Heart left ventricle (tissue), 16 donors: ENCODE data around the gene SKOR2. TPM values are rescaled to one million over a fixed set of nuclear protein-coding genes. Genes with fewer than 3 reads are reported as not detected.
"Not testable (repeated sequence)": the region's sequence is repeated elsewhere in the genome, so short reads cannot be mapped to it uniquely, and the experiment has no call there.

Experiments
- ATAC-seq, 4 donors: fragments of 200-7000 bp; cut with Tn5 transposase; one replicate each; pipeline ENCODE4 v1.9.1; 2020 to 2022; ENCODE audit warnings: moderate library complexity in 4 of 4, mild to moderate bottlenecking in 3 of 4, moderate number of reproducible peaks in 1 of 4
- DNase-seq, 5 donors: peaks; one replicate each; pipeline ENCODE4 v3.0.0-alpha.2; 2020
- H3K27ac ChIP-seq, 12 donors: fragments of 200-600 bp; sonication (generic) in 4 of 12; one replicate each; pipeline versions ENCODE4 v1.5.0 to v1.8.0; 2016 to 2022; ENCODE audit warnings: mild to moderate bottlenecking in 2 of 12
- H3K27me3 ChIP-seq, 9 donors: fragments of 200-600 bp; sonication (generic) in 2 of 9; one replicate each; pipeline versions ENCODE4 v1.5.1 to v1.8.0; 2016 to 2022; ENCODE audit warnings: mild to moderate bottlenecking in 3 of 9
- H3K36me3 ChIP-seq, 9 donors: fragments of 200-600 bp; sonication (generic) in 2 of 9; one replicate each; pipeline versions ENCODE4 v1.5.0 to v1.8.0; 2018 to 2022; ENCODE audit warnings: mild to moderate bottlenecking in 2 of 9
- H3K4me1 ChIP-seq, 12 donors: fragments of 200-600 bp; sonication (generic) in 4 of 12; one replicate each; pipeline versions ENCODE4 v1.5.0 to v1.8.0; 2016 to 2022; ENCODE audit warnings: mild to moderate bottlenecking in 3 of 12
- H3K4me3 ChIP-seq, 12 donors: fragments of 200-600 bp; sonication (generic) in 4 of 12; one replicate each; pipeline versions ENCODE4 v1.5.0 to v1.8.0; 2017 to 2022; ENCODE audit warnings: mild to moderate bottlenecking in 9 of 12, moderate library complexity in 4 of 12
- H3K9me3 ChIP-seq, 12 donors: fragments of 200-600 bp; sonication (generic) in 4 of 12; one replicate each; pipeline versions ENCODE4 v1.5.0 to v1.8.0; 2016 to 2022; ENCODE audit warnings: mild to moderate bottlenecking in 1 of 12
- CTCF ChIP-seq, 12 donors: fragments of 200-600 bp; sonication (generic) in 4 of 12; IDR thresholded peaks; one replicate each; pipeline versions ENCODE4 v1.5.0 to v1.8.0; 2018 to 2022; ENCODE audit warnings: antibody characterized with exemption in 12 of 12, mild to moderate bottlenecking in 5 of 12
- POLR2A ChIP-seq, 2 donors: fragments of 450-650 bp; IDR thresholded peaks; one replicate each; pipeline ENCODE4 v1.6.1; 2017; ENCODE audit warnings: antibody characterized with exemption in 2 of 2, mild to moderate bottlenecking in 2 of 2, moderate library complexity in 2 of 2
- WGBS, 4 donors: extraction: QIAGEN DNeasy Blood & Tissue Kit in 2 of 4; methylation state at CpG; one replicate each; pipeline versions ENCODE4 v1.1.5 to v1.1.7; 2013 to 2018; 5-methylcytosine and 5-hydroxymethylcytosine counted together
- intact Hi-C, 10 donors: fragments of 100-400 bp; cut with DNase I; formaldehyde crosslinking; loops; one replicate each; pipeline versions ENCODE4 v1.11.1 to v1.14.2; 2022
- polyA plus RNA-seq, 2 donors: library from polyadenylated mRNA; stranded (reverse); fragments of 200-250 nt; gene quantifications; one replicate each; pipeline ENCODE4 v1.2.3, GENCODE V29; 2013
- total RNA-seq, 9 donors: library from RNA; depleted of rRNA in 2 of 9; stranded (reverse); fragments of >200 nt in 2 of 9; fragmentation: NEBNext Ultra II Directional in 3 of 9; extraction: Animal tissue kit (Norgen Biotek cat#: 25700) in 3 of 9; gene quantifications; one replicate each; pipeline versions ENCODE4 v1.1.0 to v1.2.4, GENCODE V29; 2016 to 2023
- donor health status: ischemic (EF 13 %, LVEDD 7.1; RV severe dilation, severe dysfunction).
- donor health status: healthy with polysubstance abuse.
- donor health status: DM: no; HTN: yes; CAD: no.
- donor health status: DM: no; HTN: no; CAD: no.
- donor health status: ischemic (EF 25% LVEDD 6.9; RV normal size, moderate dysfunction).
- donor health status: ischemic (EF 25% LVEDD 5.7; RV mildly dilated, moderate dysfunction).
- donor health status: healthy.
- donor health status: DM: yes; HTN: yes; CAD: no.
- donor health status: ischemic (EF 35%, LVEDD 5.7; RV mildly dilated, moderate dysfunction).
- donor health status: nonischemic (EF 11% LVEDD 7.7; RV severe dilation, severe dysfunction).
- donor health status: DM: yes; HTN: yes; CAD: no.
- donor health status: PGD.
- donor health status: ischemic (EF 29% LVEDD 5.4; RV normal size, mild dysfunction).
- donor health status: nonischemic (EF 23%, LVEDD 6.1; RV moderate dilation, normal function).

Gene SKOR2
- total and polyA plus RNA-seq, 11 donors: not detected

- ATAC-seq: no peak
- no peaks in the 10 kb centered on the region for H3K27me3 ChIP-seq
- H3K27ac ChIP-seq: no peak overlapping the region
- no peak for TF ChIP-seq POLR2A (IDR thresholded peaks at IDR 0.05)
- TF ChIP-seq CTCF (IDR thresholded peaks at IDR 0.05): no peak
- intact Hi-C loops: no loop called here
- DNase-seq: no peak
- WGBS, 4 donors: 76 to 77% (median 76%) methylated on average over 2 of the region's 2 CpGs
- peaks cover 0 to 6% (median 0%) of the 10 kb centered on the region in 9 donors for H3K36me3 ChIP-seq
- H3K4me3 ChIP-seq: no peak overlapping the region
- H3K9me3 ChIP-seq: no peaks in the 10 kb centered on the region
- H3K4me1 ChIP-seq: peaks cover 0 to 26% (median 3%) of the 10 kb centered on the region in 12 donors
Observed at GRCh38 chr18:47166294-47166693, 85.2 kb downstream of the SKOR2 start.

- no peaks in the 10 kb centered on the region for H3K9me3 ChIP-seq
- H3K27ac ChIP-seq: no peak overlapping the region
- intact Hi-C loops: no loop called here
- H3K4me3 ChIP-seq: no peak overlapping the region
- TF ChIP-seq CTCF (IDR thresholded peaks at IDR 0.05) (no peak), POLR2A (IDR thresholded peaks at IDR 0.05) (no peak)
- H3K4me1 ChIP-seq: peaks cover 0 to 18% (median 1%) of the 10 kb centered on the region in 12 donors
- H3K36me3 ChIP-seq: peaks cover 0 to 6% (median 0%) of the 10 kb centered on the region in 9 donors
- WGBS, 4 donors: 80 to 86% (median 85%) methylated on average over 5 of the region's 5 CpGs
- peak in 1 of 4 donors; percentile 55 for ATAC-seq
- DNase-seq: no peak
- H3K27me3 ChIP-seq: no peaks in the 10 kb centered on the region
Observed at GRCh38 chr18:47163241-47163640, 88.2 kb downstream of the SKOR2 start.

- ATAC-seq (no peak), DNase-seq (no peak)
- intact Hi-C loops: no loop called here
- Histone ChIP-seq H3K27me3 (no peaks in the 10 kb centered on the region), H3K4me3 (no peak overlapping the region), H3K36me3 (peaks cover 0 to 18% (median 12%) of the 10 kb centered on the region in 9 donors), H3K4me1 (peaks cover 0 to 6% (median 0%) of the 10 kb centered on the region in 12 donors), H3K9me3 (no peaks in the 10 kb centered on the region), H3K27ac (no peak overlapping the region)
- TF ChIP-seq CTCF (IDR thresholded peaks at IDR 0.05): no peak
- no peak for TF ChIP-seq POLR2A (IDR thresholded peaks at IDR 0.05)
- 95 to 99% (median 97%) methylated on average over 5 of the region's 5 CpGs for WGBS, 4 donors
Observed at GRCh38 chr18:47160256-47160655, 91.2 kb downstream of the SKOR2 start.

GRCh38 chr18:47158404-47158803, 93.1 kb downstream of the SKOR2 start:
- ATAC-seq, H3K4me1 ChIP-seq, H3K27ac ChIP-seq, intact Hi-C loops, DNase-seq, H3K9me3 ChIP-seq, H3K4me3 ChIP-seq, H3K27me3 ChIP-seq: not testable (repeated sequence)
- H3K36me3 ChIP-seq: peaks cover 0 to 34% (median 24%) of the 10 kb centered on the region in 9 donors
- WGBS, 4 donors: 94 to 96% (median 95%) methylated on average over 16 of the region's 16 CpGs

Other genes with a start within 250 kb of the SKOR2 start
- gene ELOA2, start 216.0 kb downstream of the SKOR2 start, total RNA-seq: not detected
- not detected for gene ELOA2, start 216.0 kb downstream of the SKOR2 start, polyA plus RNA-seq
- 10 to 100 TPM; 16.8 to 50.8 (median 40.6) TPM for gene HDHD2, start 101.2 kb downstream of the SKOR2 start, total RNA-seq
- gene HDHD2, start 101.2 kb downstream of the SKOR2 start, polyA plus RNA-seq: 10 to 100 TPM; 15.8 to 28.7 TPM
- gene IER3IP1, start 75.3 kb downstream of the SKOR2 start, total RNA-seq: 10 to 100 TPM in 7 of 9 donors, 1 to 10 TPM in 2; 6.9 to 11.5 (median 10.2) TPM
- gene IER3IP1, start 75.3 kb downstream of the SKOR2 start, polyA plus RNA-seq: 10 to 100 TPM; 16.5 to 21.9 TPM